Endothelial cell of hepatic sinusoid (primary cell): ENCODE data around the gene IGSF9B.

Experiments
- in situ Hi-C: cut with HindIII; loops from 2 replicates; pipeline ENCODE4 v1.10.0; 2017; ENCODE audit warnings: low sequenced_read_pairs

IGSF9B gene

GRCh38 chr11:133985981-133986944 lies 29.5 kb upstream of the IGSF9B start:
- in situ Hi-C loops = no loop called here

- in situ Hi-C loops = loop anchor here (5.0 kb wide), 2 partner anchors 43 to 77 kb away; no protein-coding TSS in a partner anchor
Observed at GRCh38 chr11:133984828-133985227, 28.1 kb upstream of the IGSF9B start.

- in situ Hi-C loops = loop anchor here (5.0 kb wide), 2 partner anchors 41 to 79 kb away; no protein-coding TSS in a partner anchor
Observed at GRCh38 chr11:133983660-133984316, 27.0 kb upstream of the IGSF9B start.

- in situ Hi-C loops = loop anchor here (5.0 kb wide), 2 partner anchors 41 to 79 kb away; no protein-coding TSS in a partner anchor
Observed at GRCh38 chr11:133982876-133983275, 26.1 kb upstream of the IGSF9B start.

- in situ Hi-C loops = loop anchor here (5.0 kb wide), 2 partner anchors 40 to 80 kb away; no protein-coding TSS in a partner anchor
Observed at GRCh38 chr11:133982151-133982550, 25.4 kb upstream of the IGSF9B start.

- in situ Hi-C loops = loop anchor here (5.0 kb wide), 2 partner anchors 39 to 81 kb away; no protein-coding TSS in a partner anchor
Observed at GRCh38 chr11:133981156-133981555, 24.4 kb upstream of the IGSF9B start.

GRCh38 chr11:133980665-133981064 lies 23.9 kb upstream of the IGSF9B start:
- in situ Hi-C loops = loop anchor here (5.0 kb wide), 2 partner anchors 38 to 82 kb away; no protein-coding TSS in a partner anchor

- in situ Hi-C loops = no loop called here
Observed at GRCh38 chr11:133978794-133979193, 22.0 kb upstream of the IGSF9B start.

GRCh38 chr11:133977067-133977677 lies 20.4 kb upstream of the IGSF9B start:
- in situ Hi-C loops = no loop called here

GRCh38 chr11:133975488-133975849 lies 18.7 kb upstream of the IGSF9B start:
- in situ Hi-C loops = no loop called here

GRCh38 chr11:133974836-133975487 lies 18.2 kb upstream of the IGSF9B start:
- in situ Hi-C loops = no loop called here

- in situ Hi-C loops = no loop called here
Observed at GRCh38 chr11:133971881-133972280, 15.1 kb upstream of the IGSF9B start.

GRCh38 chr11:133969112-133969511 lies 12.3 kb upstream of the IGSF9B start:
- in situ Hi-C loops = no loop called here

GRCh38 chr11:133968300-133968699 lies 11.5 kb upstream of the IGSF9B start:
- in situ Hi-C loops = no loop called here

GRCh38 chr11:133967599-133968238 lies 11.0 kb upstream of the IGSF9B start:
- in situ Hi-C loops = no loop called here

GRCh38 chr11:133966921-133967598 lies 10.3 kb upstream of the IGSF9B start:
- in situ Hi-C loops = no loop called here

GRCh38 chr11:133966172-133966651 lies 9.4 kb upstream of the IGSF9B start:
- in situ Hi-C loops = no loop called here

- in situ Hi-C loops = no loop called here
Observed at GRCh38 chr11:133965031-133965601, 8.3 kb upstream of the IGSF9B start.

- in situ Hi-C loops = no loop called here
Observed at GRCh38 chr11:133964356-133964755, 7.6 kb upstream of the IGSF9B start.
